Activated T-helper 1 cell treated with Interleukin-2 at 50 U/mL for 16 hours (primary cell): Measurements from ENCODE around the gene BAZ2B.

Experiments used
- DNase-seq: peaks from one replicate; pipeline ENCODE4 v3.0.0-alpha.2; 2020; ENCODE audit warnings: low read depth

Gene BAZ2B

DNA sequence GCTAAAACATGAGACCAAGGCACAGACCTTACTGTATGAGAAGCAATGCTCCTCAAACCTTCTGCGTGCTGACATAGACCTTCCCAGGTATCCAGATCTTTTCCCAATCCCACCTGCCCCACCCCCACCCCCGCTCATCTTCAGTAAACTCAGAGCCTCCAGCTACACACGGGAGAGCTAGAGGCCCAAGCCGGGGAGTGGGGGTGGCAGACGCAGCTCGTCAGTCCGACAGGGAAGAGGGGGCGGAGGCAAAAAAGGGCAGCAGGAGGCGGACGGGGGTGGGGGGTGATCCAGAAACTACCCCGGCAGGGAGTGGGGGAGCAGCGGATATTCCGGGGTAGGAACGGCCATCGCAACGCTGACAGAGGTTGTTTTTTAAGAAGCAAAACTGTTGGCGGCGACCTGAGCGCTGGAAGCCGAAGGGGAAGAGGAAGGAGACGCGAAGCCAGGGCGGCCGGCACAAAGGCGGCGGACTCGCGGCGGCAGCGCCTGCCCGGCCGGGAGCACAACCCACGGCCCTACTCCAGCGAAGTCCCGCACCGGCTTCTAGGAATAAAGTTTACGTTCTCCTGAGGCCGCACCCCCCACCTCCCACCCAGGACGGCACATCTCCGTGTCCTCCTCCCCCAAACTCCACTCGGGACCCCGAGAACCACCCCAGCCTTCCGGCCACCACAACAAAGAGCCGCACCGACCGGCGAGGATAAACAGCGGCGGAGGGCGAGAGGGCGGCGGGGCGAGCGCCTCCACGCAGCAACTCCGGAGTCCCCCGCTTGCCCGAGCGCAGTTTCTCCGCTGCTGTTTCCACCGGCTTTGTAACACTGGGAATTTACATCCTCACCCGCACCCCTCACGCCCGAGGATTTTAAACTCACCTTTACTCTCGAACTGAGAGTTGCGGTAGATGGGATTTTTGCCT lies 722 bp downstream of the BAZ2B start:
- DNase-seq = peak; percentile 3

DNA sequence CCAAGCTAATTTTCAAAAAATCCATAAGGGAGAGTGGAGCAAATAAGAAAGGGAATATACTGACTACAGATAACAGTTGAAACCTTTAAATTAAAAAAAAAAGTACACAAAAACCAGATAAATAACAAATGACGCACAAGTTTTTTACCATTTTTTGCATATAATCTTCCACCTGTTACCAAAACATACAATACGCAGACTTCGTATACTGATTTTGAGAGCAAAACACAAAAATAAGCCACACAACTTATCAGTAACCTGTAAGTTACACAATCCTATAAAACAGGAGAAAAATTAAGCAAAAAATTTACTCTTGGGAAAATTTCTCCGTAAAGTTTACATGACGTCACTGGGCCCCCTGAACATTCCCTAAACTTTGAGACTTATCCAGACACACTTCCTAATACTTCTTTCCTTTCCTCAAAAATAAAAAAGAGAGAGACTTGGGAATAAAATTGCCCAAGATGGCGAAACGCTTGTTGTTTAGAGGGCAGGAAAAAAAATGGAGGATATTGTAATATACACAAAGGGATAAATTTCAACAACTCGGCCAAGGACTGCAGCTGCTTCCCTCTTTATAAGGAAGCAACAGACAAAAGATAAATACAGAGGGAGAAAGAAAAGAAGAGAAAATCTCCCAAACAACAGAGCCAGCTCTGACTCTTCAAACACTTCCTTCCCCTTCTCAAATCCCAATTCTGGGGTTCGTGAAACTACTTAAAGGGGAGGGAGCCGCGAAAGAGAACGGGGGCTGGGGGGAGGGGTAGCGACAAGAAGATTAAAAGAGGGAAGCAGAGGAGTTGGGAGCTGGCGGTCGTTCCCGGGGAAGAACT lies 1.6 kb downstream of the BAZ2B start:
- no peak for DNase-seq

DNA sequence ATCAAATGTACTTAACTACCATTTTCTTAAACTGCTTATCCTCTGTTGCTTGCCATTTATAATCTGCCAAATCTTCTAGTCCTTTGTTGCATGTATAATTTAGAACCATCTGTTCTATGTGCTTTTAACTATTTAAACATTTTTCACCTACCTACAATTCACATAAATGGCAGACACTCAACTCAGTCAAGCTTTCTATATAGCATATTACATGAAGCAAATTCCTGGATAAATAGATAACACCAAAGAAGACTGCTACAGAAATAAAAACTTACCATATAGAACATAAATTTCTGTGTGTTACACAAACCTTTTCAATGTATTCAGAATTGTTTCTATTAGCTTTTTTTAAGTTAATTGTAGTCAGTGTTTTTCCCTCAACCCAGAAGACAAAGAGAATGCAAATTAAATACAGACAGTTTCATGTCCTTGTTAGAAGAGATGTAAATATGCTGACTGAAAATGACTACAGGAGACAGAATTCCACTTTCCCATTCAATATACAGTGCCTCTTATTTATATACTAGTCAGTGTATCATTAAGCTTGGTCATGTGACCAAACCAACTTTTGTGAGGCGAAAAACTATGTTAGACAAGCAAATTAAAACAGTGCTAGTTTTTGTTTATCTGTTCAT lies 2.6 kb downstream of the BAZ2B start:
- DNase-seq = no peak

DNA sequence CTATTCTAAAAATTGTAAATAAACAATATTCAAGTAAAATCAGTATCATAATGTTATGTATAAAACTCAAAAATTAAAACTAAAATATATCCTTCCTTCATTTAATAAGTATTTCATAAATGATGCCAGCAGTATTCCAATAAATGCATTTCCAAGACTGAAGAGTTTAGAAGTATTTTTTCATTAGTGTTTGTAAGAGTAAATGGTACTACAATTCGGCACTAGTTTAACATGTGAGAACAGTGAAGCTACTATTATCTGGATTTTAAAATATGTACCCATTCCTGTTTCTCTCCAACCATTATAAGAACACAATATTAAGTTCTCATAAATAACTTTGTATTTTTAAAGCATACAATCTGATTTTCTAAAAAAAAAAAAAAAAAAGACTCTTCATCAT lies 3.3 kb downstream of the BAZ2B start:
- no peak for DNase-seq

DNA sequence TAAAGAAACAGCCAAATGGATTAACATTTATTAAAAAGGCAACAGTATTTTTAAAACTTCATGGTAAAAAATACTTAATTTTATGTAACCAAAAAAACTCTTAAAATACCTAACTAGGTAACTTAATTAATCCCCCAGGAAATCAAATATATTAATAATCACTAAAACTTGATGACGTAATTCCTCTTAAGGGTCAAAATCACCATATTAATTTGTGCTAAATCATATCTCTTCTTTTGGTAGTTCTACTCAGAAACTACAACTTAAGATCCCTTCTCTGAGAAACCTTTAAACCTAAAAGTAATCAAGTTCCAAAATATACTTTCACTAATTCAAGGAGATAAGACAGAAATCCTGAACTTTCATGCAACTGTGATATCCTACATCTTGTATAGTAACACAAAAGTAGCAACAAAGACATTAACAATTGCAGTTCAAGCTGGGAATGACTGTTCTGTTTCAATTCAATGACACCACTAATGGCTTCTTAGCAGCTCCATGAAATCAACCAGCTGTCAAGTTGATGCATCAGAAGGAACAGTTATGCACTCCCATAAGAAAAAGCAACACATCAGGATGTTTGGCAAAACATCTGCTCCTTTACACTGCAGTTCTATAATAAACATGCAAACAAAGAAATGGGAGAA lies 4.0 kb downstream of the BAZ2B start:
- no peak for DNase-seq

DNA sequence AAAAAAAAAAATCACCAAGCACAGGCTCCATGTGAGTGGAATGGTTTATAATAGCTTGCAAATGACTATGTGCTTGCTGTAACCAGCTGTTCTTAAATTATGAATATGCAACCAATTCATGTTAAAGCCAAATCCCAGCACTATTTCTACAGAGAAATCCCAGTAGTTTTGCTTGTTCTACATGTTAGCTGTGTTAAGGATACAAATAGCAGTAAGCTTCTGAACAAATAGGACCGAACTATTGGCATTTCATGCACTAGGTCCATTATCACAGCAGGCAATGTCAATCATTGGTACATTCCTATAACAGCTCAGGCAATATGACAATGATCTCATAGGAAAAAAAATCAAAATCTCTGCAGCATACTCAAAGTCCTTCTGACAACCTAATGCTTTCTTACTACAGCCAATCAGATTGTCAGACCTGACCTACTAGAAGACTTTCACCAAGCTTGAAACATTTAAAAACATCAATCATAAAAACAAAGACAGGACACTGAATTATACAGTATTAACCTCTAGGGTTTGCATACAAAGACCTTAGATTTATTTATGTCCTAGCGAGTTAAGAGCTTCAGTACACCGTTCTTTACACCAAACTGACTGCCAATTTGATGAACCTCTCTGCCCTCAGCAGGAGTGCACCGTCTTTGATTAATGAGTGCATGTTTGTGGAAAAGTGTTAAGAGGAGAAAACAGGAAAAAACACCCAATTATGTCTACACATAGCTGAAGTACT lies 6.4 kb downstream of the BAZ2B start:
- DNase-seq = no peak

DNA sequence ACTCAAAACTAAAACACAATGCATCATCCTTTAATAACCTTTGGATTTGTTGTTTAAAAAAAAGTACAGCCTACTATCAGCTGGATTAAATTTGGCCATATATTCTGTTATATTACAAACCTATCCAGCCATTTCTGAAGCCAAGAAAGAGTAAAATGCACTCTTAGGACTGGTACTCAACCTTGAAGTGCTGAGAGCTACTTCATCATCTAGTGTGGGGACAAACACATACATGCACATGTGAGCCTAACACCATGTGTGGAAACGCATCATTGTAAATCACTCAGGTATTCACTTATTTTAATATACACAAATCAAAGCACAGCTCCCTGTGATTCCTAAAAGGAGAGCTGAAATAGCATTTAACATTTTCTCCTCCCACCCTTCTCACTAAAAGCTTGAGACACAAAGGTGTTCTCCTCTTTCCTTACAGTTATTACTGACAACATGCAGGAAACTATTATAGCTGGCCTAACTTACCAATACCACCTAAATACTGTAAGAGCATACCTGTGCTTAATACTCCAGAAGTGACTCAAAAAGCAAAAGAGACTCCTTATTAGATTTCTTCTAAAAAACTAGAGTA lies 7.5 kb downstream of the BAZ2B start:
- DNase-seq = no peak

DNA sequence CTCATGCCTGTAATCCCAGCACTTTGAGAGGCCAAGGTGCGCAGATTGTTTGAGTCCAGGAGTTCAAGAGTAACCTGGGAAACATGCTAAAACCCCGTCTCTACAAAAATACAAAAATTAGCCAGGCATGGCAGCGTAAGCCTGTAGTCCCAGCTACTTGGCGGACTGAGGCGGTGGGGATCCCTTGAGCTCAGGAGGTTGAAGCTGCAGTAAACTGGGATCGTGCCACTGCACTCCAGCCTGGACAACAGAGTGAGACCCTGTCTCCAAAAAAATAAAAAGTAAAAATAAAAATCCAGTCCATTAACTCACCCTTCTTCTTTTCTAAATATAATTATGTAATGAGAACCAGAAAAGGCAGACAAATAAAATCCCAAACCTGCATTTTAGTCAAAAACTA lies 8.2 kb downstream of the BAZ2B start:
- no peak for DNase-seq

DNA sequence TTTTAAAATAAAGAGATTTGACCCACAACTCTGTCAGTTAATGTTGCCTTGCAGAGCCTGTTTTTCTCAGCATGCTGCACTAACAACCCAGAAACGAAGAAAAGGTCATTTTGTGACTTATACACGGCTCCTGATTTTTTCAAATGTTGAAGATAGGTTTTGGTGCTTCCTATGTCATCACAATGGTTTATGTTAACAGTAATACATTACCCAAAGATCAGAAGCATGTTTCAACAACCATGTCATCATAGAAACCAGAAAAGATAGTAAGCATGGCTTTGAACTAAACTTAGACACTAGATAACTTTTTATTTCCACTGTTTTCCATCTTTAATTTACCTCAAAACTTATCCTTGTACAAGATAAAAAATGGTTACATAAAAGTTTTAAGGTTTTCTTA lies 10.1 kb downstream of the BAZ2B start:
- no peak for DNase-seq

DNA sequence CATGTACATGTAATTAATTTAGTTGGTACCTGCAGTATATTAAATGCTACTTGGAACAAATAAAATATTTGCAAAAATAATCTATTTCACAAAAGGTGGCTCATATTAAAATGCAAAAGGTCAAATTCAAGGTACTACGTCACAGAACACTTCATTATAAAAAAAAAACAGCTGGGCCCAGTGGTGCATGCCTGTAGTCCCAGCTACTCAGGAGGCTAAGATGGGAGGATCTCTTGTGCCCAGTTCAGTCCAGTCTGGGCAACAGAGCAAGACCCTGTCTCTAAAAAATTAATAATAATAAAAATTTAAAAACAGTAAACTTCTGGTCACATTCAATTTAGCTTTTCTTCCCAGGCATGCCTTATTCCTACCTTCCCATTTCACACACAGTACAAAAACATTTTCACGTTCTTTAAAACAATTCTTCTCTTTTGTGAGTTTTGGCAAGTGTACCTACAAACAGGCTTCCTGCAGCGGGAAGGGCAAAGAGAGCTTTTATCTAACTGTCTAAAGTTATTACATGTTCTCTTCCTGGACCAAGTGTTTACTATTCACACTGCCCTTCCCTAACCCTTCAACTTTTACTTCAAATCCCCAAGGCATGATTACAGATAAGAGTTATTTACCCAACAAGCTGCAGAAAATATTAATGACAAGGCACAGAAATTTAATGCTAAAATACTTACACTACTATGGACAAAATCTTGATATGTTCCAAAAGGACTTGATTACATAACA lies 10.7 kb downstream of the BAZ2B start:
- DNase-seq = no peak

DNA sequence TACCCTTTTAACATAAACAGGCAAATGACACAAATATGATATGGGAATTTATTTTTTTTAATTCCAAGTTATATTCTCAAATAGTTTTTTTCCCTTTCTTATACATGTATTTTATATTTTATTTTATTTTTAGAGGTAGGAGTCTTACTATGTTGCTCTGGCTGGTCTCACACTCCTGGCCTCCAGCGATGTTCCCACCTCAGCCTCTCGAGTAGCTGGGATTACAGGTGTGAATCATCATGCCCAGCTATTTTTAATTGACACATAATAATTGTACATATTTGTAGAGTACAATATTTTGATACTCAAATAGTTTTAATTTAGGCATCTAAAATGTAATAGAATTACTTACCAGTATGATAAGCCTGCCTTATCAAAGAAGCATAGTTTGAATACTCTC lies 12.2 kb downstream of the BAZ2B start:
- no peak for DNase-seq

DNA sequence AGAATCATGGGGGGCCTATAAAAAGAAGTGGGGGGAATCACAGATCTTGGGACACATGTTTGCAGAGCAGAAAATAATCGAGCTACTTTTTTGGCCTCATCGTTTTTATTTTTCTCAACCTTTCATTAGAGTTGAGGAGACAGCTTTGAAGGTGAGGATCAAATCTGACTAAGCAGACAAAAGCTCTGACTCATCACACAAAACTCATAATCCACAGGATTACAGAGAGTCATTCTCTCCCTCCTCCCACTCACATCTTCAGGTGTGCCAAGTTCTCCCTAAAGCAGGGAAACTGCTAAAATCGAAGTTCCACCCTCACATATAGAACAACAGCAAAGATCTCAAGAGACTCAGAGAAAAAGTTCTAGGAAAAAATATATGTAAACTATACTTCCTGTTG lies 15.6 kb downstream of the BAZ2B start:
- DNase-seq = no peak

DNA sequence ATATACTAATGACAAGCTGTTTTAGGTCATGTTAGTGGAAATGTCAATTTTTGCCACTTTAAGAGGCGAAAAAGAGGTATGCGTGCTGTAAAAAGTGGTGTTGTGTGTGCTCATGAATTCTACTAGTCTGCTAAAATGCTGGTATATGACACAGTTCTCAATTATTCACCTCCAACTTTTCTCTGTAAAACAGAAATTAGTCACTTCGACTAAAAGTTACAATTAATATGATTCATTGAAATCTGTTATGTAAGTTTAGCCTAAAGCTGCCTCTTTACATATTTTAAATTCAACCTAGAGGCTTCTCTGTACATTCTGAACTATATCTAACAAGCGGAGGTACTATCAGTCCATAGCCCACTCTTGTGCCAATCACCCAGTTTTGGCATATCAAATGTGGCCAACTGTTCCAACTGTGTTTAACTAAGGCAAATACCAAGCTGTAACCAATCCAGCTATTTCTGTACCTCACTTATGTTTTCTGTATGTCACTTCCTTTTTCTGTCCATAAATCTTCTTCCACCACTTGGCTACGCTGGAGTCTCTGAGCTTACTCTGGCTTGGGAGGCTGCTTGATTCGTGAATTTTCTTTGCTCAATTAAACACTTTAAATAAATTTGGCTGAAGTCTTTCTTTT lies 20.8 kb downstream of the BAZ2B start:
- DNase-seq = no peak

DNA sequence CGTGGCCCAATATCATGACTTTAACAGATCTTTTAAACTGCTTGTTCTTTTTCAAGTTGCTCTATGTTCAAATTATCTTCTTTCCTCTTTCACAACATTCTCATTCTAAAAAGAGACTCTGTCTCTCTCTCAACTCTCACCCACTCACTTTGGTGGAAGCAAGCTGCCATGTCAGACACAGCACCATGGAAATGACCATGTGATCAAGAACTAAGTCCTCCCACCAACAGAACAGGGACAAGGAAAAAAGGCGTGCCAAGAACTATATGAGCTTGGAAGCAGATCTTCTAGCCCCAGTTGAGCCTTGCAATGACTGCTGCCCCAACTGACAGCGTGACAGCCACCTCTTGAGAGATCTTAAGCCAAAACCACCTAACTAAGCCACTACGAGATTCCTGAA lies 23.9 kb downstream of the BAZ2B start:
- DNase-seq = no peak

DNA sequence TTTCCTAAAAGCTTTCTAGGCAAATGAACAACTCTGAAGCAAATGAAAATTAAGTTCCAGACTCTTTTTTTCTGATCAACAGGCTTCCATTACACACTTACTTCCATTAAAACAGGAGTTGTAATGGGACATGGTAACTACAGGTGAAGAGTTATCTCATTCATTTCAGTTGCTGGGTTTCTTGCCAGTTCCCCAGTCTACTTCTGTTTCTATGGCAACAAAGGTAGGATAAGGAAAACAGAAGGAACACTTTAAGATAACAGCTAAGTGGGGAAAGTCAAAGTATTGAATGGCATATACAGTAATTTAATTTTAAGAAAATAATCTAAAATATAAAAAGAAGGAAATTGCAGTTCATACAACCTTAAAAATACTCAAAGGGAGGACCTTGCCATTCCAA lies 25.1 kb downstream of the BAZ2B start:
- no peak for DNase-seq

DNA sequence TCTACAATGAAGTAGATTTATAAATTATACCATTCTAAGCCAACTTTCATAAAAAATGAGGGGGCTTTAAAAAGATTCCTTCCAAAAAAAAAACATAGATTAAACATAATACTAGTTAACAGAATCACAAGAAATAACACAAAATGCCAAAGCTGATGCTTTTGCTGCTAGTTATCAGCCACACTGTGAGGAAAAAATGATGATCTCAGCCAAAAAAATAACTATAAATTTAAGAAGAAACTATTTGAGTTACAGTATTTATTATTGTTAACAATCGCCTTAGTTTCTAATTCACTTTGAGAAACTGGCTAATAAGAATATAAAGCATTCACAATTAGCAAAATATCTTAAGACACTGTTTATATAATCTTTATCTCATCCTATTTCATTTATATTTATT lies 27.1 kb downstream of the BAZ2B start:
- DNase-seq = no peak

DNA sequence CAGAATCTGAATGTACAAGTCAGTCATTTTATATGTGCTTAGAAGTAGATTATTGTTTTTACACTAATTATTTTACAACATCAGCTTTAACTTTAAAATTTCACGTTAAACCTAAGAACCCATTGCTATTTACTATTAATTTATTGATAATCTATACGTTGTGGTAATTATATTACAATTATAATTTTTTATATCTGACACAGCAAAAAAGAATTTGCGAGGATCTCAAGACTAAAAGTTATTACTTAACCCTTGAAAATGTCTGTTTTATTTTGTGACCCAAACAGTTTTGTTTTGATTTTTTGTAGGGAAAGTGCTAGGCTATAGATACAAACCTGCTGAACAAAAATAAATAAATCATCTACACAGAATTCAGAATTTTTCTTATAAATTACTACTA lies 30.3 kb downstream of the BAZ2B start:
- DNase-seq = no peak

DNA sequence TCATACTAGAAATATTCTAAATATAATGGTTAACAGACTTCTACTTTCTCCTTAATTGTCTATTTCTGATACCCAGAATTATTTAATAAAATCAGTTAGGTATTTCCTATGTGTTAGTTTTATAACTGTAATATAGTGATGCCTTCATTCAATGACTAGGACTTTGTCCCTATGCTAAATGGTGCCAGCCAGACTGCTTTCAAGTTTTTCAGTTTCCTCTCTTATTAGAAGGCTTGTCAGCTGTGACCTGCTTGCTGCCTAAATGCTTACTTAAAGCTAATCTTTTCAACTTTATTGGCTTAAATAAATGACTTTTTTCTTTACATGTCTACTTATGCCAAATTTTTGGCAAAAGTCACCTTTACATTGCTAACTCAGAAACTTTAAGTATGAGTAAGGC lies 30.7 kb downstream of the BAZ2B start:
- DNase-seq = no peak

DNA sequence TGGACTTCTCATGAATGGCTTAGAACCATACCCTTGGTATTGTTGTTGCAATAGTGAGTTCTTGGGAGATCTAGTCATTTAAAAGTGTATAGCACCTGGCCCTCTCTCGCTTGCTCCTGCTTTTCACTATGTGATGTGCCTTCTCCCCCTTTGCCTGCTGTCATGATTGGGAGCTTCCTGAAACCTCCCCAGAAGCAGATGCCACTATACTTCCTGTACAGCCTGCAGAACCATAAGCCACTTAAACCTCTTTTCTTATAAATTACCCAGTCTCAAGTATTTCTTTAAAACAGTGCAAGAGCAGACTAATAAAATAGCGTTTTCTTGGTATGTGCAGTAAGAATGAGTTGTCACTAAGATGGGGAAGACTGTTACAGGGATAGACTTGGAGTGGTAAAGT lies 31.6 kb downstream of the BAZ2B start:
- DNase-seq = no peak
